Measurements from ENCODE around the gene TXNL4B. TPM values are rescaled to one million over a fixed set of nuclear protein-coding genes. Genes with fewer than 3 reads are reported as not detected.

Gene TXNL4B
- total and polyA plus RNA-seq, 9 of the 15 experiments (the other 6 are each of a cell fraction or from before 2014, with no cell fraction given), result 11.9 to 38.0 (median 22.3) TPM

DNA sequence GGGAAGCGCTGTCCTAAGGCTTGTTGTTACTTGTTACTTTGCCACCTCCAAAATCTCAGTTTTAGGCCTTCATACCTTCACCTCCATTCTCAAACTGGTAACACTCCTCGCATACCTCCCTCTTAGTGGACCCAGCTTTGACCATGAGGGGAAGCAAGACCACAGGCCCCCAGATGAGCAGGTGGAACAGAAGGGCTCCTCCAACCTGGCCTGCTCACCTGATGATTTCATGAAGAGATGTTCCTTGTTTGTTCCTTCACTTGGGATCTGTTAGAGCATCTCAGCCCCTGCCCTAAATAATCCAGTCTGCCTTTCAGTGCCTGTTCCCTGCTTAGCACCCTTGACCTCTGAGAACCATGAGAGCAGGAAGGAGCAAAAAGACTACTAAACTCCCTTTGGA, 28.9 kb upstream of the TXNL4B start:
- no peak overlapping the region for H3K4me3 ChIP-seq
- intact Hi-C loops (cut with micrococcal nuclease), result no loop called here
- TF ChIP-seq ZFP1 (CRISPR knock-in tag; IDR thresholded peaks at IDR 0.05) (no peak), ZNF347 (CRISPR knock-in tag; IDR thresholded peaks at IDR 0.05; ENCODE audit: low read depth) (no peak), PHF8 (IDR thresholded peaks at IDR 0.05; ENCODE audit: borderline replicate concordance, low read length) (no peak), CHD2 (IDR thresholded peaks at IDR 0.05; ENCODE audit: low read depth, low read length) (no peak), SRSF7 (optimal IDR thresholded peaks at IDR 0.05; ENCODE audit: low read depth, low read length) (no peak), PRMT5 (CRISPR knock-in tag; IDR thresholded peaks at IDR 0.05) (no peak), SIN3A (IDR thresholded peaks at IDR 0.05; ENCODE audit: borderline replicate concordance in 2 of 2, control insufficient read depth in 1 of 2, low read depth in 2 of 2, low read length in 2 of 2) (no peak), ILF3 (IDR thresholded peaks at IDR 0.05; ENCODE audit: borderline replicate concordance) (no peak), CHD4 (IDR thresholded peaks at IDR 0.05; ENCODE audit: insufficient read depth, insufficient replicate concordance, low read depth, low read length, poor library complexity, severe bottlenecking) (no peak), YBX1 (IDR thresholded peaks at IDR 0.05) (no peak)
- TF ChIP-seq, protein P1, sequence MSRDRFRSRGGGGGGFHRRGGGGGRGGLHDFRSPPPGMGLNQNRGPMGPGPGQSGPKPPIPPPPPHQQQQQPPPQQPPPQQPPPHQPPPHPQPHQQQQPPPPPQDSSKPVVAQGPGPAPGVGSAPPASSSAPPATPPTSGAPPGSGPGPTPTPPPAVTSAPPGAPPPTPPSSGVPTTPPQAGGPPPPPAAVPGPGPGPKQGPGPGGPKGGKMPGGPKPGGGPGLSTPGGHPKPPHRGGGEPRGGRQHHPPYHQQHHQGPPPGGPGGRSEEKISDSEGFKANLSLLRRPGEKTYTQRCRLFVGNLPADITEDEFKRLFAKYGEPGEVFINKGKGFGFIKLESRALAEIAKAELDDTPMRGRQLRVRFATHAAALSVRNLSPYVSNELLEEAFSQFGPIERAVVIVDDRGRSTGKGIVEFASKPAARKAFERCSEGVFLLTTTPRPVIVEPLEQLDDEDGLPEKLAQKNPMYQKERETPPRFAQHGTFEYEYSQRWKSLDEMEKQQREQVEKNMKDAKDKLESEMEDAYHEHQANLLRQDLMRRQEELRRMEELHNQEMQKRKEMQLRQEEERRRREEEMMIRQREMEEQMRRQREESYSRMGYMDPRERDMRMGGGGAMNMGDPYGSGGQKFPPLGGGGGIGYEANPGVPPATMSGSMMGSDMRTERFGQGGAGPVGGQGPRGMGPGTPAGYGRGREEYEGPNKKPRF (IDR thresholded peaks at IDR 0.05; ENCODE audit: low read depth, low read length), result no peak
- TF ChIP-seq, protein P2, sequence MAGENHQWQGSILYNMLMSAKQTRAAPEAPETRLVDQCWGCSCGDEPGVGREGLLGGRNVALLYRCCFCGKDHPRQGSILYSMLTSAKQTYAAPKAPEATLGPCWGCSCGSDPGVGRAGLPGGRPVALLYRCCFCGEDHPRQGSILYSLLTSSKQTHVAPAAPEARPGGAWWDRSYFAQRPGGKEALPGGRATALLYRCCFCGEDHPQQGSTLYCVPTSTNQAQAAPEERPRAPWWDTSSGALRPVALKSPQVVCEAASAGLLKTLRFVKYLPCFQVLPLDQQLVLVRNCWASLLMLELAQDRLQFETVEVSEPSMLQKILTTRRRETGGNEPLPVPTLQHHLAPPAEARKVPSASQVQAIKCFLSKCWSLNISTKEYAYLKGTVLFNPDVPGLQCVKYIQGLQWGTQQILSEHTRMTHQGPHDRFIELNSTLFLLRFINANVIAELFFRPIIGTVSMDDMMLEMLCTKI (IDR thresholded peaks at IDR 0.05; ENCODE audit: partially characterized antibody), result no peak
- TF ChIP-seq, protein P3, sequence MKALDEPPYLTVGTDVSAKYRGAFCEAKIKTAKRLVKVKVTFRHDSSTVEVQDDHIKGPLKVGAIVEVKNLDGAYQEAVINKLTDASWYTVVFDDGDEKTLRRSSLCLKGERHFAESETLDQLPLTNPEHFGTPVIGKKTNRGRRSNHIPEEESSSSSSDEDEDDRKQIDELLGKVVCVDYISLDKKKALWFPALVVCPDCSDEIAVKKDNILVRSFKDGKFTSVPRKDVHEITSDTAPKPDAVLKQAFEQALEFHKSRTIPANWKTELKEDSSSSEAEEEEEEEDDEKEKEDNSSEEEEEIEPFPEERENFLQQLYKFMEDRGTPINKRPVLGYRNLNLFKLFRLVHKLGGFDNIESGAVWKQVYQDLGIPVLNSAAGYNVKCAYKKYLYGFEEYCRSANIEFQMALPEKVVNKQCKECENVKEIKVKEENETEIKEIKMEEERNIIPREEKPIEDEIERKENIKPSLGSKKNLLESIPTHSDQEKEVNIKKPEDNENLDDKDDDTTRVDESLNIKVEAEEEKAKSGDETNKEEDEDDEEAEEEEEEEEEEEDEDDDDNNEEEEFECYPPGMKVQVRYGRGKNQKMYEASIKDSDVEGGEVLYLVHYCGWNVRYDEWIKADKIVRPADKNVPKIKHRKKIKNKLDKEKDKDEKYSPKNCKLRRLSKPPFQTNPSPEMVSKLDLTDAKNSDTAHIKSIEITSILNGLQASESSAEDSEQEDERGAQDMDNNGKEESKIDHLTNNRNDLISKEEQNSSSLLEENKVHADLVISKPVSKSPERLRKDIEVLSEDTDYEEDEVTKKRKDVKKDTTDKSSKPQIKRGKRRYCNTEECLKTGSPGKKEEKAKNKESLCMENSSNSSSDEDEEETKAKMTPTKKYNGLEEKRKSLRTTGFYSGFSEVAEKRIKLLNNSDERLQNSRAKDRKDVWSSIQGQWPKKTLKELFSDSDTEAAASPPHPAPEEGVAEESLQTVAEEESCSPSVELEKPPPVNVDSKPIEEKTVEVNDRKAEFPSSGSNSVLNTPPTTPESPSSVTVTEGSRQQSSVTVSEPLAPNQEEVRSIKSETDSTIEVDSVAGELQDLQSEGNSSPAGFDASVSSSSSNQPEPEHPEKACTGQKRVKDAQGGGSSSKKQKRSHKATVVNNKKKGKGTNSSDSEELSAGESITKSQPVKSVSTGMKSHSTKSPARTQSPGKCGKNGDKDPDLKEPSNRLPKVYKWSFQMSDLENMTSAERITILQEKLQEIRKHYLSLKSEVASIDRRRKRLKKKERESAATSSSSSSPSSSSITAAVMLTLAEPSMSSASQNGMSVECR (CRISPR knock-in tag; IDR thresholded peaks at IDR 0.05), result no peak

More for the DNA sequence above, 28.9 kb upstream of the TXNL4B start:
- 3% methylated on average over 2 of the region's 2 CpGs for WGBS (ENCODE audit: insufficient coverage, low coverage, missing lambda C conversion rate)
- POLR2A ChIA-PET, result interaction anchor here (0.8 kb wide), 1 partner anchor 12 kb away, joined by 3 read pairs; no protein-coding TSS in a partner anchor
- H4K20me1 ChIP-seq (replicated peaks; ENCODE audit: control insufficient read depth, insufficient read depth, low read length), result no peaks in the 10 kb centered on the region; the same call in 1 of the 2 replicates
- no peak for DNase-seq (ENCODE audit: extremely low read depth in 1 of 4, low spot score in 3 of 4)
- in situ Hi-C loops (cut with MboI), result no loop called here
- peaks cover 3 to 17% of the 10 kb centered on the region in 2 experiments; a peak in 4 of 5 replicates for H3K27me3 ChIP-seq (ENCODE audit: control insufficient read depth in 2 of 2, insufficient read depth in 2 of 2, low read length in 2 of 2)
- ATAC-seq, result no peak
- no peak for FAIRE-seq
- H3K9me1 ChIP-seq (ENCODE audit: control insufficient read depth, insufficient read depth, low read length), result no peaks in the 10 kb centered on the region
- no peak overlapping the region for H3K27ac ChIP-seq (ENCODE audit: extremely low read depth, low read depth, low read length)
- peaks cover 0 to 8% of the 10 kb centered on the region in 2 experiments; a peak in 1 of 5 replicates for H3K4me1 ChIP-seq (replicated peaks in 1 of 2; ENCODE audit: control insufficient read depth in 2 of 2, insufficient read depth in 2 of 2, low read length in 2 of 2)
- H3K36me3 ChIP-seq (ENCODE audit: control insufficient read depth, insufficient read depth, low read length), result no peaks in the 10 kb centered on the region
- CTCF ChIA-PET (ENCODE audit: low intra/inter-chr PET ratio), result no interaction called here
- H3K79me2 ChIP-seq (ENCODE audit: control insufficient read depth, insufficient read depth, low read length), result no peaks in the 10 kb centered on the region
- no TSS peak for BruUV-seq (replicated peaks)
- H2AFZ ChIP-seq (ENCODE audit: low read depth, low read length), result no peak overlapping the region
- no peak overlapping the region for H3K4me2 ChIP-seq (ENCODE audit: insufficient read depth, low read length)
- no peaks in the 10 kb centered on the region for H3K9me3 ChIP-seq (replicated peaks; ENCODE audit: control insufficient read depth, insufficient read depth, low read depth, low read length)
- H3K9ac ChIP-seq (ENCODE audit: insufficient read depth in 1 of 2, low read depth in 2 of 2, low read length in 2 of 2), result no peak overlapping the region
